Caco-2 (cell line): Measurements from ENCODE around the gene SORBS1. TPM values are rescaled to one million over a fixed set of nuclear protein-coding genes. Genes with fewer than 3 reads are reported as not detected.

Source experiments
- BruUV-seq: library from RNA; stranded (reverse); fragments of 400-500 nt; replicated peaks from 2 replicates; lab custom pipeline; 2021; lab: Mats Ljungman, UMichigan
- CTCF ChIA-PET: fragments of 300-600 bp; sonication (Branson Sonifier 250); formaldehyde crosslinking; loops from one replicate; lab custom pipeline; 2022; ENCODE audit warnings: antibody characterized with exemption; lab: Charles Lee
- POLR2A ChIA-PET: fragments of 300-600 bp; sonication (Branson Sonifier 250); formaldehyde crosslinking; loops from one replicate; lab custom pipeline; 2022; ENCODE audit warnings: antibody characterized with exemption; lab: Charles Lee
- DNase-seq, 2 experiments: peaks; one replicate each; pipeline versions ENCODE4 v3.0.0 to v3.0.0-alpha.2; 2020 to 2022
- H3K27me3 ChIP-seq: replicated peaks from 2 replicates; pipeline ENCODE4 v1.6.0; 2011; ENCODE audit warnings: low read length; ENCODE audit not compliant: control insufficient read depth, insufficient read depth
- H3K36me3 ChIP-seq: 2 replicates; pipeline ENCODE4 v1.5.1; 2011; ENCODE audit warnings: low read length; ENCODE audit not compliant: control insufficient read depth, insufficient read depth
- H3K4me1 ChIP-seq: fragments of 250-450 bp; sonication (Bioruptor Pico); 2 replicates; pipeline ENCODE4 v1.5.1; 2020; ENCODE audit warnings: mild to moderate bottlenecking
- H3K4me3 ChIP-seq: 2 replicates; pipeline ENCODE4 v1.5.1; 2011; ENCODE audit warnings: low read depth, mild to moderate bottlenecking, control low read depth, low read length
- H3K9me3 ChIP-seq: fragments of 250-450 bp; sonication (Bioruptor Pico); 2 replicates; pipeline ENCODE4 v1.5.1; 2020; ENCODE audit warnings: mild to moderate bottlenecking, moderate library complexity
- H3K27ac Mint-ChIP-seq: one replicate; pipeline ENCODE4 v1.8.0; 2022; ENCODE audit warnings: mixed read lengths; ENCODE audit not compliant: unreplicated experiment
- H3K27me3 Mint-ChIP-seq: one replicate; pipeline ENCODE4 v1.8.0; 2022; ENCODE audit warnings: mixed read lengths; ENCODE audit not compliant: insufficient read depth, unreplicated experiment
- H3K36me3 Mint-ChIP-seq: one replicate; pipeline ENCODE4 v1.8.0; 2022; ENCODE audit warnings: mild to moderate bottlenecking, mixed read lengths; ENCODE audit not compliant: insufficient read depth, unreplicated experiment
- H3K4me1 Mint-ChIP-seq: one replicate; pipeline ENCODE4 v1.8.0; 2022; ENCODE audit warnings: low read depth, mixed read lengths; ENCODE audit not compliant: unreplicated experiment
- H3K4me3 Mint-ChIP-seq: one replicate; pipeline ENCODE4 v1.8.0; 2022; ENCODE audit warnings: mild to moderate bottlenecking, moderate library complexity, mixed read lengths; ENCODE audit not compliant: unreplicated experiment
- H3K9me3 Mint-ChIP-seq: one replicate; pipeline ENCODE4 v1.8.0; 2022; ENCODE audit warnings: mixed read lengths; ENCODE audit not compliant: unreplicated experiment
- intact Hi-C: fragments of 100-400 bp; cut with micrococcal nuclease; formaldehyde crosslinking; loops from one replicate; pipeline ENCODE4 v1.10.0; 2022; ENCODE audit not compliant: unreplicated experiment
- total RNA-seq: library from RNA; stranded (reverse); gene quantifications from 2 replicates; pipeline ENCODE4 v1.2.3, GENCODE V29; 2022
- TF ChIP-seq, protein P1 (sequence below), 2 experiments: fragments of 200-600 bp in 1 of 2; IDR thresholded peaks; 1 replicate in 1 of 2; 2 replicates in 1 of 2; pipeline versions ENCODE4 v1.5.1 to v1.8.0; 2011 to 2022; ENCODE audit warnings: antibody characterized with exemption in 1 of 2, control low read depth in 1 of 2, inconsistent platforms in 1 of 2, low read depth in 1 of 2, low read length in 1 of 2, mild to moderate bottlenecking in 1 of 2, moderate library complexity in 1 of 2; ENCODE audit not compliant: insufficient read depth in 1 of 2, severe bottlenecking in 1 of 2, unreplicated experiment in 1 of 2

Gene SORBS1
- total RNA-seq, 1 experiment from 2014 or later, result 39.3 TPM

- Mint-ChIP-seq H3K4me1 (peaks cover 56% of the 10 kb centered on the region), H3K27ac (peak overlapping the region; percentile 78), H3K9me3 (no peaks in the 10 kb centered on the region), H3K4me3 (no peak overlapping the region), H3K36me3 (peaks cover 10% of the 10 kb centered on the region), H3K27me3 (no peaks in the 10 kb centered on the region)
- ChIA-PET CTCF (no interaction called here), POLR2A (no interaction called here)
- TF ChIP-seq, protein P1, sequence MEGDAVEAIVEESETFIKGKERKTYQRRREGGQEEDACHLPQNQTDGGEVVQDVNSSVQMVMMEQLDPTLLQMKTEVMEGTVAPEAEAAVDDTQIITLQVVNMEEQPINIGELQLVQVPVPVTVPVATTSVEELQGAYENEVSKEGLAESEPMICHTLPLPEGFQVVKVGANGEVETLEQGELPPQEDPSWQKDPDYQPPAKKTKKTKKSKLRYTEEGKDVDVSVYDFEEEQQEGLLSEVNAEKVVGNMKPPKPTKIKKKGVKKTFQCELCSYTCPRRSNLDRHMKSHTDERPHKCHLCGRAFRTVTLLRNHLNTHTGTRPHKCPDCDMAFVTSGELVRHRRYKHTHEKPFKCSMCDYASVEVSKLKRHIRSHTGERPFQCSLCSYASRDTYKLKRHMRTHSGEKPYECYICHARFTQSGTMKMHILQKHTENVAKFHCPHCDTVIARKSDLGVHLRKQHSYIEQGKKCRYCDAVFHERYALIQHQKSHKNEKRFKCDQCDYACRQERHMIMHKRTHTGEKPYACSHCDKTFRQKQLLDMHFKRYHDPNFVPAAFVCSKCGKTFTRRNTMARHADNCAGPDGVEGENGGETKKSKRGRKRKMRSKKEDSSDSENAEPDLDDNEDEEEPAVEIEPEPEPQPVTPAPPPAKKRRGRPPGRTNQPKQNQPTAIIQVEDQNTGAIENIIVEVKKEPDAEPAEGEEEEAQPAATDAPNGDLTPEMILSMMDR (IDR thresholded peaks at IDR 0.05; ENCODE audit: insufficient read depth in 1 of 2, low read depth in 1 of 2, low read length in 1 of 2, severe bottlenecking in 1 of 2, unreplicated experiment in 1 of 2), result no peak
- no peaks in the 10 kb centered on the region for H3K36me3 ChIP-seq
- DNase-seq, result no peak
- BruUV-seq, result no TSS peak
- no peaks in the 10 kb centered on the region for H3K27me3 ChIP-seq
- peaks cover 74% of the 10 kb centered on the region for H3K4me1 ChIP-seq
- H3K9me3 ChIP-seq, result no peaks in the 10 kb centered on the region
- no peak overlapping the region for H3K4me3 ChIP-seq
- intact Hi-C loops, result no loop called here
These were observed 29.9 kb downstream of the SORBS1 start for GRCh38 chr10:95531058-95531809.

DNA sequence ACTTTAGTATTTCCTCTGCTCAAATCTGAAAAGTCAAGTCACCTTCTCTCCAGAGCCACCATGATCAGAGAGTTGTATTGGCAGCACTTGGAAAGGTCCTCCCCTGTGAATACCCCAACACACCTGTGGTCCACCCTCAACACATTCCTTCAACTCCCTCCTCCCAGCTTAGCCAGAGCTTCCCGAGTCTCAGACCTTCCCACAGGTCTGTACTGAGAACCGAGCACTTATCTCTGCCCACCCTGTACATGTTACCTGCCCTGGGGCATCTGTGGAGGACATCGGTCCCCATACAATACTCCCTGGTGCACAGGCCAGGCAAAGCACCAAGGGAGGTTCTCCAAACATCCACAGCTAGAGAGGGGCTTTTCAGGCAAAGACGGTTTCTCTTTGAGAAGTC, 30.6 kb downstream of the SORBS1 start:
- intact Hi-C loops, result no loop called here
- TF ChIP-seq, protein P1 (IDR thresholded peaks at IDR 0.05; ENCODE audit: insufficient read depth in 1 of 2, low read depth in 1 of 2, low read length in 1 of 2, severe bottlenecking in 1 of 2, unreplicated experiment in 1 of 2), result no peak
- Histone ChIP-seq H3K4me3 (no peak overlapping the region), H3K4me1 (peaks cover 73% of the 10 kb centered on the region), H3K27me3 (no peaks in the 10 kb centered on the region), H3K36me3 (no peaks in the 10 kb centered on the region), H3K9me3 (no peaks in the 10 kb centered on the region)
- Mint-ChIP-seq H3K4me3 (no peak overlapping the region), H3K9me3 (no peaks in the 10 kb centered on the region), H3K36me3 (peaks cover 6% of the 10 kb centered on the region), H3K27ac (peak overlapping the region; percentile 78), H3K4me1 (peaks cover 49% of the 10 kb centered on the region), H3K27me3 (no peaks in the 10 kb centered on the region)
- ChIA-PET CTCF (interaction anchor here (0.7 kb wide), 1 partner anchor 18 kb away, joined by 3 read pairs; no protein-coding TSS in a partner anchor), POLR2A (no interaction called here)
- BruUV-seq, result no TSS peak
- DNase-seq, result no peak

GRCh38 chr10:95530029-95530428, 31.1 kb downstream of the SORBS1 start:
- CTCF ChIA-PET, result interaction anchor here (0.7 to 1.0 kb wide), 2 partner anchors 18 to 100 kb away, joined by 3 read pairs; no protein-coding TSS in a partner anchor
- H3K36me3 ChIP-seq, result no peaks in the 10 kb centered on the region
- BruUV-seq, result no TSS peak
- H3K4me3 ChIP-seq, result no peak overlapping the region
- Mint-ChIP-seq H3K9me3 (no peaks in the 10 kb centered on the region), H3K4me1 (peaks cover 45% of the 10 kb centered on the region), H3K4me3 (no peak overlapping the region), H3K27me3 (no peaks in the 10 kb centered on the region), H3K27ac (peak overlapping the region; percentile 78), H3K36me3 (peaks cover 6% of the 10 kb centered on the region)
- H3K9me3 ChIP-seq, result no peaks in the 10 kb centered on the region
- peaks cover 73% of the 10 kb centered on the region for H3K4me1 ChIP-seq
- intact Hi-C loops, result no loop called here
- POLR2A ChIA-PET, result no interaction called here
- TF ChIP-seq, protein P1 (IDR thresholded peaks at IDR 0.05; ENCODE audit: insufficient read depth in 1 of 2, low read depth in 1 of 2, low read length in 1 of 2, severe bottlenecking in 1 of 2, unreplicated experiment in 1 of 2), result no peak
- H3K27me3 ChIP-seq, result no peaks in the 10 kb centered on the region
- DNase-seq, result no peak
